ENCODE results near the gene MYL12A. TPM values are rescaled to one million over a fixed set of nuclear protein-coding genes. Genes with fewer than 3 reads are reported as not detected.
"Not testable (repeated sequence)": the region's sequence is repeated elsewhere in the genome, so short reads cannot be mapped to it uniquely, and the experiment has no call there.

MYL12A gene
- total RNA-seq, 2 experiments from 2014 or later, result 1,118 to 1,119 TPM

- peak overlapping the region; percentile 99 for H3K27ac Mint-ChIP-seq
- H3K9me3 Mint-ChIP-seq, result no peaks in the 10 kb centered on the region
- H3K36me3 Mint-ChIP-seq (ENCODE audit: low read depth), result peaks cover 62% of the 10 kb centered on the region
- CTCF ChIA-PET, result interaction anchor here (0.6 to 2.2 kb wide), 5 partner anchors 15 to 332 kb away, joined by 4 to 13 read pairs (median 4); partner anchors contain the start of gene MYL12A
- peaks cover 70% of the 10 kb centered on the region for H3K4me1 Mint-ChIP-seq
- POLR2A ChIA-PET, result interaction anchor here (0.5 to 4.5 kb wide), 29 partner anchors 12 to 657 kb away, joined by 3 to 292 read pairs (median 5); partner anchors contain the start of gene MYL12A
- peak overlapping the region; percentile 89 for H3K4me3 Mint-ChIP-seq
- no peaks in the 10 kb centered on the region for H3K27me3 Mint-ChIP-seq
- DNase-seq, result peak; percentile 52
Observed at GRCh38 chr18:3262234-3263131, 14.9 kb downstream of the MYL12A start.

GRCh38 chr18:3263132-3263700 is 15.6 kb downstream of the MYL12A start:
- peak overlapping the region; percentile 89 for H3K4me3 Mint-ChIP-seq
- H3K27ac Mint-ChIP-seq, result peak overlapping the region; percentile 83
- DNase-seq, result no peak
- H3K4me1 Mint-ChIP-seq, result peaks cover 67% of the 10 kb centered on the region
- H3K36me3 Mint-ChIP-seq (ENCODE audit: low read depth), result peaks cover 55% of the 10 kb centered on the region
- H3K9me3 Mint-ChIP-seq, result no peaks in the 10 kb centered on the region
- H3K27me3 Mint-ChIP-seq, result no peaks in the 10 kb centered on the region
- ChIA-PET POLR2A (interaction anchor here (0.7 to 4.5 kb wide), 19 partner anchors 14 to 361 kb away, joined by 3 to 130 read pairs (median 3); partner anchors contain the start of gene MYL12A), CTCF (interaction anchor here (0.6 to 2.6 kb wide), 9 partner anchors 12 to 331 kb away, joined by 3 to 10 read pairs (median 5); partner anchors contain the start of gene MYL12A)

GRCh38 chr18:3264362-3264761 is 16.8 kb downstream of the MYL12A start:
- ChIA-PET POLR2A (interaction anchor here (1.1 to 4.5 kb wide), 6 partner anchors 15 to 344 kb away, joined by 4 to 130 read pairs (median 14); partner anchors contain the start of gene MYL12A), CTCF (interaction anchor here (0.7 to 2.6 kb wide), 5 partner anchors 12 to 402 kb away, joined by 3 to 10 read pairs (median 5); no protein-coding TSS in a partner anchor)
- Mint-ChIP-seq H3K9me3 (no peaks in the 10 kb centered on the region), H3K4me3 (peak overlapping the region; percentile 8), H3K36me3 (ENCODE audit: low read depth) (peaks cover 55% of the 10 kb centered on the region), H3K27ac (peak overlapping the region; percentile 44), H3K4me1 (peaks cover 68% of the 10 kb centered on the region), H3K27me3 (no peaks in the 10 kb centered on the region)
- DNase-seq, result no peak

- Mint-ChIP-seq H3K36me3 (ENCODE audit: low read depth) (peaks cover 58% of the 10 kb centered on the region), H3K4me1 (peaks cover 65% of the 10 kb centered on the region), H3K27ac (no peak overlapping the region), H3K27me3 (no peaks in the 10 kb centered on the region), H3K4me3 (peak overlapping the region; percentile 1), H3K9me3 (no peaks in the 10 kb centered on the region)
- POLR2A ChIA-PET, result interaction anchor here (1.2 to 4.5 kb wide), 2 partner anchors 16 to 32 kb away, joined by 3 to 130 read pairs; partner anchors contain the start of gene MYL12A
- CTCF ChIA-PET, result interaction anchor here (1.2 to 2.6 kb wide), 2 partner anchors 20 to 32 kb away, joined by 3 to 8 read pairs; no protein-coding TSS in a partner anchor
- no peak for DNase-seq
Observed at GRCh38 chr18:3265564-3266033, 18.0 kb downstream of the MYL12A start.

GRCh38 chr18:3266062-3266608 is 18.5 kb downstream of the MYL12A start:
- Mint-ChIP-seq H3K4me1 (peaks cover 62% of the 10 kb centered on the region), H3K27ac (no peak overlapping the region), H3K4me3 (no peak overlapping the region), H3K9me3 (no peaks in the 10 kb centered on the region), H3K27me3 (no peaks in the 10 kb centered on the region), H3K36me3 (ENCODE audit: low read depth) (peaks cover 57% of the 10 kb centered on the region)
- ChIA-PET POLR2A (interaction anchor here (1.0 to 4.5 kb wide), 3 partner anchors 11 to 31 kb away, joined by 3 to 130 read pairs (median 3); partner anchors contain the start of gene MYL12A), CTCF (interaction anchor here (1.2 to 2.6 kb wide), 2 partner anchors 21 to 32 kb away, joined by 3 to 8 read pairs; no protein-coding TSS in a partner anchor)
- no peak for DNase-seq

- ChIA-PET CTCF (no interaction called here), POLR2A (no interaction called here)
- no peak overlapping the region for H3K27ac Mint-ChIP-seq
- no peak for DNase-seq
- H3K4me1 Mint-ChIP-seq, result peaks cover 72% of the 10 kb centered on the region
- H3K36me3 Mint-ChIP-seq (ENCODE audit: low read depth), result peaks cover 61% of the 10 kb centered on the region
- no peaks in the 10 kb centered on the region for H3K27me3 Mint-ChIP-seq
- no peak overlapping the region for H3K4me3 Mint-ChIP-seq
- no peaks in the 10 kb centered on the region for H3K9me3 Mint-ChIP-seq
Observed at GRCh38 chr18:3268306-3268705, 20.7 kb downstream of the MYL12A start.

GRCh38 chr18:3269241-3269913 is 21.8 kb downstream of the MYL12A start:
- DNase-seq, result no peak
- Mint-ChIP-seq H3K27ac (no peak overlapping the region), H3K36me3 (ENCODE audit: low read depth) (peaks cover 65% of the 10 kb centered on the region), H3K9me3 (no peaks in the 10 kb centered on the region), H3K4me1 (peaks cover 64% of the 10 kb centered on the region), H3K4me3 (no peak overlapping the region), H3K27me3 (no peaks in the 10 kb centered on the region)
- CTCF ChIA-PET, result no interaction called here
- POLR2A ChIA-PET, result no interaction called here

- ChIA-PET POLR2A (no interaction called here), CTCF (no interaction called here)
- Mint-ChIP-seq H3K4me1 (peaks cover 59% of the 10 kb centered on the region), H3K27me3 (no peaks in the 10 kb centered on the region), H3K36me3 (ENCODE audit: low read depth) (peaks cover 65% of the 10 kb centered on the region), H3K9me3 (no peaks in the 10 kb centered on the region), H3K27ac (no peak overlapping the region), H3K4me3 (no peak overlapping the region)
- DNase-seq, result no peak
Observed at GRCh38 chr18:3269914-3270299, 22.3 kb downstream of the MYL12A start.

GRCh38 chr18:3273042-3273441 is 25.4 kb downstream of the MYL12A start:
- no peaks in the 10 kb centered on the region for H3K27me3 Mint-ChIP-seq
- peaks cover 65% of the 10 kb centered on the region for H3K36me3 Mint-ChIP-seq (ENCODE audit: low read depth)
- peaks cover 33% of the 10 kb centered on the region for H3K4me1 Mint-ChIP-seq
- H3K4me3 Mint-ChIP-seq, result no peak overlapping the region
- DNase-seq, result no peak
- CTCF ChIA-PET, result interaction anchor here (3.0 kb wide), 1 partner anchor 24 kb away, joined by 12 read pairs; no protein-coding TSS in a partner anchor
- H3K9me3 Mint-ChIP-seq, result no peaks in the 10 kb centered on the region
- H3K27ac Mint-ChIP-seq, result no peak overlapping the region
- POLR2A ChIA-PET, result no interaction called here

GRCh38 chr18:3277643-3278213 is 30.1 kb downstream of the MYL12A start:
- H3K27me3 Mint-ChIP-seq, H3K27ac Mint-ChIP-seq, H3K9me3 Mint-ChIP-seq, DNase-seq, H3K4me1 Mint-ChIP-seq, H3K4me3 Mint-ChIP-seq: not testable (repeated sequence)
- ChIA-PET POLR2A (interaction anchor here (1.1 to 1.3 kb wide), 2 partner anchors 20 to 316 kb away, joined by 4 read pairs; no protein-coding TSS in a partner anchor), CTCF (interaction anchor here (0.6 to 10.0 kb wide), 3 partner anchors 20 to 387 kb away, joined by 5 to 113 read pairs (median 13); no protein-coding TSS in a partner anchor)
- peaks cover 50% of the 10 kb centered on the region for H3K36me3 Mint-ChIP-seq (ENCODE audit: low read depth)

GRCh38 chr18:3279201-3280185 is 31.9 kb downstream of the MYL12A start:
- no peak overlapping the region for H3K4me3 Mint-ChIP-seq
- DNase-seq, result no peak
- H3K36me3 Mint-ChIP-seq (ENCODE audit: low read depth), result peaks cover 33% of the 10 kb centered on the region
- no peaks in the 10 kb centered on the region for H3K9me3 Mint-ChIP-seq
- H3K4me1 Mint-ChIP-seq, result no peaks in the 10 kb centered on the region
- POLR2A ChIA-PET, result interaction anchor here (0.9 to 1.1 kb wide), 2 partner anchors 314 to 387 kb away, joined by 3 read pairs; no protein-coding TSS in a partner anchor
- CTCF ChIA-PET, result interaction anchor here (0.5 to 10.0 kb wide), 10 partner anchors 10 to 385 kb away, joined by 3 to 113 read pairs (median 4); no protein-coding TSS in a partner anchor
- no peaks in the 10 kb centered on the region for H3K27me3 Mint-ChIP-seq
- no peak overlapping the region for H3K27ac Mint-ChIP-seq

Data from activated CD4-positive, alpha-beta memory T cell treated with anti-CD3 and anti-CD28 coated beads, Interleukin-2, amount 10 ng/mL, durations not matched to agents 7 days and 5 days (primary cell).